ENCODE results near the gene KRT74. TPM values are rescaled to one million over a fixed set of nuclear protein-coding genes. Genes with fewer than 3 reads are reported as not detected.
A peak's percentile ranks its signal among the peaks of the same experiment; 100 is the strongest.

Gene KRT74
- total RNA-seq, 1 experiment from 2014 or later = not detected

- Mint-ChIP-seq H3K9me3 (no peaks in the 10 kb centered on the region), H3K36me3 (no peaks in the 10 kb centered on the region), H3K27me3 (ENCODE audit: low read depth) (peaks cover 37% of the 10 kb centered on the region), H3K4me3 (peak overlapping the region; percentile 37; the same call in 1 of the 2 replicates), H3K4me1 (no peaks in the 10 kb centered on the region), H3K27ac (no peak overlapping the region)
- POLR2A ChIA-PET = no interaction called here
- DNase-seq (ENCODE audit: low spot score) (no peak), ATAC-seq (no peak)
- TF ChIP-seq CTCF (IDR thresholded peaks at IDR 0.05) (no peak), ZNF423 (CRISPR knock-in tag; IDR thresholded peaks at IDR 0.05) (no peak), ESRRA (CRISPR knock-in tag; IDR thresholded peaks at IDR 0.05; ENCODE audit: borderline replicate concordance) (no peak), ZBTB21 (CRISPR knock-in tag; IDR thresholded peaks at IDR 0.05; ENCODE audit: borderline replicate concordance) (no peak), NFYB (CRISPR knock-in tag; conservative IDR thresholded peaks at IDR 0.05; ENCODE audit: low read depth) (no peak), AFF4 (CRISPR knock-in tag; IDR thresholded peaks at IDR 0.05; ENCODE audit: borderline replicate concordance) (no peak), ATF6 (CRISPR knock-in tag; IDR thresholded peaks at IDR 0.05) (no peak), SMAD3 (CRISPR knock-in tag; IDR thresholded peaks at IDR 0.05; ENCODE audit: borderline replicate concordance) (no peak), FOXP1 (CRISPR knock-in tag; IDR thresholded peaks at IDR 0.05; ENCODE audit: borderline replicate concordance) (no peak), HMGA2 (CRISPR knock-in tag; IDR thresholded peaks at IDR 0.05) (no peak), GABPB1 (CRISPR knock-in tag; IDR thresholded peaks at IDR 0.05) (no peak), CDX4 (CRISPR knock-in tag; IDR thresholded peaks at IDR 0.05; ENCODE audit: borderline replicate concordance) (no peak), PREB (CRISPR knock-in tag; IDR thresholded peaks at IDR 0.05; ENCODE audit: borderline replicate concordance) (no peak), E2F4 (CRISPR knock-in tag; IDR thresholded peaks at IDR 0.05; ENCODE audit: borderline replicate concordance, low read depth) (no peak), SMAD4 (CRISPR knock-in tag; IDR thresholded peaks at IDR 0.05) (no peak), ZNF232 (CRISPR knock-in tag; IDR thresholded peaks at IDR 0.05) (no peak)
- CTCF ChIA-PET = interaction anchor here (0.9 to 2.1 kb wide), 3 partner anchors 8 to 278 kb away, joined by 4 to 8 read pairs (median 4); no protein-coding TSS in a partner anchor
Measured at GRCh38 chr12:52601671-52602070, 28.0 kb upstream of the KRT74 start.
